ENCODE measurements around the gene RALGAPA2.

- TF ChIP-seq CTCF (IDR thresholded peaks at IDR 0.05) (no peak), POLR2A (IDR thresholded peaks at IDR 0.05) (no peak)
Observed at GRCh38 chr20:20628314-20628713, 84.1 kb downstream of the RALGAPA2 start.

All from testis (tissue), 2 donors.